ENCODE measurements around the gene RTN4R. TPM values are rescaled to one million over a fixed set of nuclear protein-coding genes. Genes with fewer than 3 reads are reported as not detected.

Gene RTN4R
- total RNA-seq, 1 experiment from 2014 or later: 12.2 TPM

- intact Hi-C loops (cut with micrococcal nuclease): no loop called here
- ChIA-PET POLR2A (ENCODE audit: unreplicated experiment) (no interaction called here), CTCF (no interaction called here)
- Histone ChIP-seq H3K9me3 (ENCODE audit: low read length) (no peaks in the 10 kb centered on the region), H3K4me3 (ENCODE audit: low read length) (no peak overlapping the region), H4K20me1 (ENCODE audit: low read length) (no peaks in the 10 kb centered on the region), H3K27ac (ENCODE audit: low read length) (no peak overlapping the region), H3K27me3 (ENCODE audit: low read length) (no peaks in the 10 kb centered on the region), H3K79me2 (ENCODE audit: low read length) (no peaks in the 10 kb centered on the region), H3K4me2 (ENCODE audit: low read length) (no peak overlapping the region), H3K36me3 (ENCODE audit: low read depth, low read length) (no peaks in the 10 kb centered on the region), H3K9me2 (replicated peaks; ENCODE audit: low read length) (no peaks in the 10 kb centered on the region), H3K4me1 (ENCODE audit: insufficient read depth, low read length) (no peaks in the 10 kb centered on the region), H3F3A (ENCODE audit: low read length, unreplicated experiment) (no peaks in the 10 kb centered on the region), H2AFZ (ENCODE audit: low read length) (no peak overlapping the region), H3K9ac (ENCODE audit: low read length) (no peak overlapping the region)
- no peak for TF ChIP-seq EZH2phosphoT487 (IDR thresholded peaks at IDR 0.05; ENCODE audit: borderline replicate concordance, low read length)
- DNase-seq (no peak), ATAC-seq (no peak)
- BruUV-seq (replicated peaks): no TSS peak
These were observed 16.6 kb downstream of the RTN4R start for GRCh38 chr22:20251491-20251890.

GRCh38 chr22:20249797-20250354 is 18.2 kb downstream of the RTN4R start:
- no peak overlapping the region for H3K4me2 ChIP-seq (ENCODE audit: low read length)
- no peak overlapping the region for H3K27ac ChIP-seq (ENCODE audit: low read length)
- no peaks in the 10 kb centered on the region for H3F3A ChIP-seq (ENCODE audit: low read length, unreplicated experiment)

GRCh38 chr22:20248461-20248978 is 19.6 kb downstream of the RTN4R start:
- Histone ChIP-seq H3K4me3 (ENCODE audit: low read length) (no peak overlapping the region), H4K20me1 (ENCODE audit: low read length) (no peaks in the 10 kb centered on the region), H3K27me3 (ENCODE audit: low read length) (no peaks in the 10 kb centered on the region), H3K9me2 (replicated peaks; ENCODE audit: low read length) (no peaks in the 10 kb centered on the region), H3F3A (ENCODE audit: low read length, unreplicated experiment) (no peaks in the 10 kb centered on the region), H3K27ac (ENCODE audit: low read length) (no peak overlapping the region), H3K4me1 (ENCODE audit: insufficient read depth, low read length) (no peaks in the 10 kb centered on the region), H3K36me3 (ENCODE audit: low read depth, low read length) (no peaks in the 10 kb centered on the region), H3K79me2 (ENCODE audit: low read length) (no peaks in the 10 kb centered on the region), H3K4me2 (ENCODE audit: low read length) (no peak overlapping the region), H3K9ac (ENCODE audit: low read length) (no peak overlapping the region), H3K9me3 (ENCODE audit: low read length) (no peaks in the 10 kb centered on the region), H2AFZ (ENCODE audit: low read length) (no peak overlapping the region)
- intact Hi-C loops (cut with micrococcal nuclease): no loop called here
- ChIA-PET CTCF (no interaction called here), POLR2A (ENCODE audit: unreplicated experiment) (no interaction called here)
- DNase-seq: no peak
- no peak for TF ChIP-seq CTCF (conservative IDR thresholded peaks at IDR 0.05; ENCODE audit: low read depth, low read length)
- no peak for TF ChIP-seq EZH2phosphoT487 (IDR thresholded peaks at IDR 0.05; ENCODE audit: borderline replicate concordance, low read length)
- TF ChIP-seq EZH2 (IDR thresholded peaks at IDR 0.05; ENCODE audit: low read length, unreplicated experiment): no peak
- no TSS peak for BruUV-seq (replicated peaks)
- no peak for ATAC-seq

More at GRCh38 chr22:20249797-20250354, 18.2 kb downstream of the RTN4R start:
- no peak for TF ChIP-seq EZH2phosphoT487 (IDR thresholded peaks at IDR 0.05; ENCODE audit: borderline replicate concordance, low read length)
- TF ChIP-seq CTCF (conservative IDR thresholded peaks at IDR 0.05; ENCODE audit: low read depth, low read length): no peak
- no peak for TF ChIP-seq EZH2 (IDR thresholded peaks at IDR 0.05; ENCODE audit: low read length, unreplicated experiment)
- H3K9me2 ChIP-seq (replicated peaks; ENCODE audit: low read length): no peaks in the 10 kb centered on the region
- H3K9ac ChIP-seq (ENCODE audit: low read length): no peak overlapping the region
- H3K27me3 ChIP-seq (ENCODE audit: low read length): no peaks in the 10 kb centered on the region
- H3K4me3 ChIP-seq (ENCODE audit: low read length): no peak overlapping the region
- no TSS peak for BruUV-seq (replicated peaks)
- CTCF ChIA-PET: no interaction called here
- intact Hi-C loops (cut with micrococcal nuclease): no loop called here
- no peaks in the 10 kb centered on the region for H4K20me1 ChIP-seq (ENCODE audit: low read length)
- H2AFZ ChIP-seq (ENCODE audit: low read length): no peak overlapping the region
- no peaks in the 10 kb centered on the region for H3K79me2 ChIP-seq (ENCODE audit: low read length)
- ATAC-seq (no peak), DNase-seq (no peak)
- no peaks in the 10 kb centered on the region for H3K36me3 ChIP-seq (ENCODE audit: low read depth, low read length)
- no peaks in the 10 kb centered on the region for H3K9me3 ChIP-seq (ENCODE audit: low read length)
- H3K4me1 ChIP-seq (ENCODE audit: insufficient read depth, low read length): no peaks in the 10 kb centered on the region
- POLR2A ChIA-PET (ENCODE audit: unreplicated experiment): no interaction called here

Data from PC-3 (cell line).